HG03060 (cell line): Measurements from ENCODE around the gene RAB3C.
"Not testable (repeated sequence)": the region's sequence is repeated elsewhere in the genome, so short reads cannot be mapped to it uniquely, and the experiment has no call there.

Experiments
- ATAC-seq: cut with Tn5 transposase; IDR thresholded peaks from one replicate; pipeline ENCODE4 v1.9.1; 2021; ENCODE audit warnings: low read depth, moderate number of reproducible peaks; ENCODE audit not compliant: unreplicated experiment

RAB3C gene, protein sequence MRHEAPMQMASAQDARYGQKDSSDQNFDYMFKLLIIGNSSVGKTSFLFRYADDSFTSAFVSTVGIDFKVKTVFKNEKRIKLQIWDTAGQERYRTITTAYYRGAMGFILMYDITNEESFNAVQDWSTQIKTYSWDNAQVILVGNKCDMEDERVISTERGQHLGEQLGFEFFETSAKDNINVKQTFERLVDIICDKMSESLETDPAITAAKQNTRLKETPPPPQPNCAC

DNA sequence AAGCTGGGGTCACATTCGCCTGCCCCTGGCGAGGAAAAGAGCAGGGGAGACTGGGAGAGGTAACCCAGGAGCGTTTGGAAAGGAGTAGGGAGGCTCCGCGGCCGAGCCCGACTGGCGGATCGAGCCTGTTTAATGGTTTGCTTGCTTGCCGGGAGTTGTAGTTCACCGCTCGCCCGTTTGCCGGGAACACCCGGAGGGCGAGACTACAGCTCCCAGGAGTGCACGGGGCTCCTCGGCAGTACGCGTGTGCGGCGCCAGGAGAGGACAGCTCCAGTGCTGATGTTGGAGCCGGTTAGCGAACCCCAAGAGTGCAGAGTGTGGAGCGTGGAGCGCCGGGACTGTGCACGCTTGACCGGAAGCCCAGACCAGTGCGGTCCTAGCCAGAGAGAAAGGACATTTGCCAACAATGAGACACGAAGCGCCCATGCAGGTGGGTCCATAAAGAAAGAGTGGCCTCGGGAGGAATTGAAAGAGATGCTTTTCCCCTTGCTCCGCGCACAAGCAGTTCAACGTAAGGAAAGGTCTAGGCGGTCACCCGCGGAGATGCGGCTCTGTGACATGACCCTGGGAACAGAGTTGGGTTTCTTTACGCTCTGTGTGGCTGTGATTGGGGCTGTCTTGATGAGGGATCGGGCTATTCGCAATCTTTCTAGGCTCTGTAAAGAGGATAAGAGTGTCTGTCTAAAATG, at the start of gene RAB3C:
Gene RAB3C (plus strand): TSS at position 273 of the 689 bp plus-strand sequence. CDS start 134 bp downstream, at position 407.
- peak; percentile 99 for ATAC-seq

DNA sequence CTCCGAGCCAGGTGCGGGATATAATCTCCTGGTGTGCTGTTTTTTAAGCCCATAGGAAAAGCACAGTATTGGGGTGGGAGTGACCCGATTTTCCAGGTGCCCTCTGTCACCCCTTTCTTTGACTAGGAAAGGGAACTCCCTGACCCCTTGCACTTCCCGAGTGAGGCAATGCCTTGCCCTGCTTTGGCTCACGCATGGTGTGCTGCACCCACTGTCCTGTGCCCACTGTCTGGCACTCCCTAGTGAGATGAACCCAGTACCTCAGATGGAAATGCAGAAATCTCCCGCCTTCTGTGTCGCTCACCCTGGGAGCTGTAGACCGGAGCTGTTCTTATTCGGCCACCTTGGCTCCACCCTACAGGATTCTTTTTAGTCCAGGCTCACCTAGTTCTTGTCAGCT, 40.9 kb upstream of the RAB3C start:
- ATAC-seq, result not testable (repeated sequence)

DNA sequence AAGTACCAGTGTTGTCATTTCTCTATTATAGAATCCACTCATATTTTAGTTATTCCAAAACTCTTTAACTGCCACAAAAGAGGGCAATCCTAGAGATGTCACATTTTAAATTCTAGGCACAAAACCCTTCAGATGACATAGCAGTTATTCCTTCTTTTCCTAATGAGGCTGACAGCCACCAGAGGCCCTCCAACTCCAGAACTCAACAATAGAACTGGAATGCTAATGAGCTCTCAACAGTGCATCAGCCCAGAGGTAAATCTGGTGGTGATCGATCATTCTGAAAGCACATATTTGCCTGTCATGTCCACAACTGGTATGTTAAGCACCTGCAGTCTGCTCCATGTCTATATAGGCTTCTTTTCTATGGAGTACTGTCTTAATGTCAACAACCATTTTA, 40.2 kb upstream of the RAB3C start:
- no peak for ATAC-seq

DNA sequence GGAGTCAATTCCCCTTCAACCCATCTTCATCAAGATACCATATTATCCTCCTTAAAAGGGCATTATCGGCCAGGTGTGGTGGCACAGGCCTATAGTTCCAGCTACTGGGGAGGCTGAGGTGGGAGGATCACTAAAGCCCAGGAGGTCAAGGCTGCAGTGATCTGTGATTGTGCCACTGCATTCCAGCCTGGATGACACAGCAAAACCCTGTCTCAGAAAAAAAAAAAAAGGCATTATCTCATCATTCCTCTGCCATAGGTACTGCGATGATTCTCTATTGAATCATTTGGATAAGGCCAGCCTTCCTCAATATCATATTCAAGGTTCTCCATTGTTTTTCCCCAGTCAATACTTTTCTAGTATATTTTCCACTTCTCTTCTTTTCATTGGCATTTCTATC, 39.2 kb upstream of the RAB3C start:
- ATAC-seq, result no peak

DNA sequence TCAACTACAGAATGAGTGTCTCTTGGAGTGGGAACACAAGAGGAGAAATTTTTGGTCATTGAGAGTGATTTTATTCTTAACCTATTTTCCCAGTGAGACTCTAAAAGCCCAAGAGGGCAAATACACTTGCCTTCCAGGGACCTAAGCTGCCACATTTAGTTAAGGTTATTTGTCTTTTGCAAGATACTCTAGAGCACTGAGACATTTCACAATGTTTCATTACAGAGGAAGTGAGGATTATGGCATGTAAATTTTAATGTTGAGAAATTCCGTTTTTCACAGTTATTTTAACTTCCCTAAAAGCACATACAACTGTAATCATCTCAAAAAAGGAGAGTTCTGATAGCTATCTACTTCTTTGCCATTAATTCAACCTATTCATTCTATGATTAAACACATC, 38.7 kb upstream of the RAB3C start:
- no peak for ATAC-seq

DNA sequence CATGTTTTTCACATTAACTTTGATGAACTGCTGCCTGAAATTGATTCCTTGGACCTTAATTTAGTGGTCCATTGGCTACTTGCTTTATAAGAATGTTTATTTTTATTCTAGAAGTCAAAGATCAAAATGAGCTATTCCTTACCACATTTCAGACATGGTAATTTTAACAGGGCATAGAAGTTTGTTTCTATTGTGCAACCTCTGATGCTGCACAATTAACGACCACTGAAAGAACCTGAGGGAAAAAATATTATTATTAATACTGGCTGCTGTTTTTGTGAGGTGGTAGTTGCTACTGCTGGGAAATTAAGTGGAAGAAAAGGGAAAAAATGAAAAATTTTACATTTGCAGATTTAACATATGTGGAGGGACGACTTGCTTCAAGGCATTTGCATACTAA, 37.9 kb upstream of the RAB3C start:
- ATAC-seq, result no peak

DNA sequence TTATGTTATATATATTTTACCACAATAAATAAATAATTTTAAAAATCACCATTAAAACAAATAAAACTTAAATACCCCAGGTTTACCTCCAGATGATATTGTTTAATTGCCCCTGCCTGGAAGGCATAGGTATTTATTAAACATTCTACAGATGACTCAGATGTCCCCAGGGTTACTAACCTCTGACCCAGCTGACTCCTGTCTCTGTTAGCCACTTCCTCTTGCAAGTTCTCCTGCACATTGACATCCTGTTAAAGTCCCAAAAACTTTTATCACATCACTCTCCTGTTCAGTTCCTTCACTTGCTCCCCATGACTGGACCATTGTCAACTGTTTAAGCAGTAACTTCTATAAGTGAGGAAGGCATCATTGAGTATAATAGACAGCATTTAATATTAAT, 37.0 kb upstream of the RAB3C start:
- peak; percentile 95 for ATAC-seq

DNA sequence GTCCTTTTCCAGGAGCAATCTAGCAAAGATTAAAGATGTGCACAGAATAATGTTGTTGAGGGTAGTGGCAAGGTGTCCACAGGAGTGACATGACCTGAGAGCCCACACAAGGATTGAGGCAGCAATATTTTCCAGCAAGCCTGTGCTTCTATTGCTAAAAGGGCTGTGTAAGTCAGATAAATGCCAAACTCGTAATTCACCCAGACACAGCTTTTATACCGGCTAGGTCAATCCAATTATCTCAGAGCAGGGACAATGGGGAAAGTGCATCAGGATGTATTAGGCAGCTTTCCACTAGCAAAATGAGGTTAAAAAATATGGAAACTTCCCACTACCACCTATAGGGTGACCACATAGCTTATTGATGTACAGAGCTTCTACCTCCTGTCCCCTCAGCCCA, 34.8 kb upstream of the RAB3C start:
- no peak for ATAC-seq

DNA sequence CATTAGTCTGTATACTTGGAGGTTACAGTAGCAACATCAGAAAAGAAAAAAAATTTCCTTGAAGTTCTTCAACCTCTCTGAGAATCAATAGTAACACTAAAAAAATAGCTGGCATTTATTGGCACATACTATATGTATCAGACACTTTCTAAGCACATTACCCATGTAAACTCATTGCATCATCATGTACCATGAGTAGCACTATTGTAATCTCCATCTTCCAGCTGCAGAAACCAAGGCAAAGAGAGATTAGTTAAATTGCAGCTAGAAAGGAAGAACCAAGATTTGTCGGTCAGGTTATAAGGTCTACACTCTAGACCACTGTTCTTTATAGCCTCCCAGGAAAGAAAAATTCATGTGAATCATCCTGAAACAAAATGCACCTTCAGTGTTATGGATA, 31.4 kb upstream of the RAB3C start:
- ATAC-seq, result no peak

DNA sequence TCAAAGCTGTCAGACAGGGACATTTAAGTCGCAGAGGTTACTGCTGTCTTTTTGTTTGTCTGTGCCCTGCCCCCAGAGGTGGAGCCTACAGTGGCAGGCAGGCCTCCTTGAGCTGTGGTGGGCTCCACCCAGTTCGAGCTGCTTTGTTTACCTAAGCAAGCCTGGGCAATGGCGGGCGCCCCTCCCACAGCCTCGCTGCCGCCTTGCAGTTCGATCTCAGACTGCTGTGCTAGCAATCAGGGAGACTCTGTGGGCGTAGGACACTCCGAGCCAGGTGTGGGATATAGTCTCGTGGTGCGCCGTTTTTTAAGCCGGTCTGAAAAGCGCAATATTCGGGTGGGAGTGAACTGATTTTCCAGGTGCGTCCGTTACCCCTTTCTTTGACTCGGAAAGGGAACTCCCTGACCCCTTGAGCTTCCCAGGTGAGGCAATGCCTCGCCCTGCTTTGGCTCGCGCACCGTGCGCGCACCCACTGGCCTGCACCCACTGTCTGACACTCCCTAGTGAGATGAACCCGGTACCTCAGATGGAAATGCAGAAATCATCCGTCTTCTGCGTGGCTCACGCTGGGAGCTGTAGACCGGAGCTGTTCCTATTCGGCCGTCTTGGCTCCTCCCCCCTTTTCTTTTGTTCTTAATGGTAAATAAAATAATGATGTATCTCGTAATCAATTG, 25.1 kb upstream of the RAB3C start:
- not testable (repeated sequence) for ATAC-seq

DNA sequence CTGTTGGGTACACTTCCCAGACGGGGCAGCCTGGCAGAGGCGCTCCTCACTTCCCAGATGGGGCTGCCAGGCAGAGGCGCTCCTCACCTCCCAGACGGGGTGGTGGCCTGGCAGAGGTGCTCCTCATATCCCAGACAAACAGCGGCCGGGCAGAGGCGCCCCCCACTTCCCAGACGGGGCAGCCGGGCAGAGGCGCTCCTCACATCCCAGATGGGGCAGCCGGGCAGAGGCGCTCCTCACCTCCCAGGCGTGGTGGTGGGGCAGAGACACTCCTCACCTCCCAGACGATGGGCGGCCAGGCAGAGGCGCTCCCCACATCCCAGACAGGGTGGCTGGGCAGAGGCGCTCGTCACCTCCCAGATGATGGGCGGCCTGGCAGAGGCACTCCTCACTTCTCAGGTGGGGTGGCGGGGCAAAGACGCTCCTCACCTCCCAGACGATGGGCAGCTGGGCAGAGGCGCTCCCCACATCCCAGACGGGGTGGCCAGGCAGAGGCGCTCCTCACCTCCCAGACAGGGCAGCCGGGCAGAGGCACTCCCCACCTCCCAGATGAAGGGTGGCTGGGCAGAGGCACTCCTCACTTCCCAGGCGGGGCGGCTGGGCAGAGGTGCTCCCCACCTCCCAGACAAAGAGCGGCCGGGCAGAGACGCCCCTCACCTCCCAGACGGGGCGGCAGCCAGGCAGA, 19.7 kb upstream of the RAB3C start:
- not testable (repeated sequence) for ATAC-seq

DNA sequence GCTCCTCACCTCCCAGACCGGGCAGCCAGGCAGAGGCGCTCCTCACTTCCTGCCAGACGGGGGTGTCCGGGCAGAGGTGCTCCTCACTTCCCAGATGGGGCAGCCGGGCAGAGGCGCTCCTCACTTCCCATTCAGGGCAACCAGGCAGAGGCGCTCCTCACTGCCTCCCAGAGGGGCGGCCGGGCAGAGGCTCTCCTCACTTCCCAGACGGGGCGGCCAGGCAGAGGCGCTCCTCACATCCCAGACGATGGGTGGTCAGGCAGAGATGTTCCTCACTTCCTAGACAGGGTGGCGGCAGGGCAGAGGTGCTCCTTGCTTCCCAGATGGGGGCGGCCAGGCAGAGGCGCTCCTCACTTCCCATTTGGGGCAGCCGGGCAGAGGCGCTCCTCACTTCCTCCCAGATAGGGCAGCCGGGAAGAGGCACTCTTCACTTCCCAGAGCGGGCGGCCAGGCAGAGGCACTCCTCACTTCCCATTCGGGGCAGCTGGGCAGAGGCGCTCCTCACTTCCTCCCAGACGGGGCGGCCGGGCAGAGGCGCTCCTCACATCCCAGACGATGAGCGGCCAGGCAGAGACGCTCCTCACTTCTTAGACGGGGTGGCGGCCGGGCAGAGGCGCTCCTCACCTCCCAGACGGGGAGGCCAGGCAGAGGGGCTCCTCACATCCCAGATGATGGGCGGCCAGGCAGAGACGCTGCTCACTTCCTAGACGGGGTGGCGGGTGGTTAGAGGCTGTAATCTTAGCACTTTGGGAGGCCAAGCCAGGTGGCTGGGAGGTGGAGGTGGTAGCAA, 18.6 kb upstream of the RAB3C start:
- ATAC-seq, result not testable (repeated sequence)

DNA sequence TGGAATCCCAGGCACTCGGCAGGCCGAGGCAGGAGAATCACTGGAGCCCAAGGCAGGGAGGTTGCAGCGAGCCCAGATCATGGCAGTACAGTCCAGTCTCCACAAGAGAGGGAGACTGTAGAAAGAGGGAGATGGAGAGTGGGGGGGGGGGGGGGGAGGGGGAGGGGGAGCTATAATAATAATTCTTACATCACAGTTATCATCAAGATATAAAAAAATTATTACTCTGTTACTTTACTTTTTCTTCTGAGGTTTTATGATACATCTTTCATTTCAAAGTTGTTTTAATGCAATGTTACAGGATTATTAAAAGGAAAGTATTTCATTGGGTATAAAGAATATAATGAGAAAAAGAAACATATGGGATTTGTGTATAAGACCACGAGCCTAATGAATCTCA, 17.8 kb upstream of the RAB3C start:
- ATAC-seq, result no peak

DNA sequence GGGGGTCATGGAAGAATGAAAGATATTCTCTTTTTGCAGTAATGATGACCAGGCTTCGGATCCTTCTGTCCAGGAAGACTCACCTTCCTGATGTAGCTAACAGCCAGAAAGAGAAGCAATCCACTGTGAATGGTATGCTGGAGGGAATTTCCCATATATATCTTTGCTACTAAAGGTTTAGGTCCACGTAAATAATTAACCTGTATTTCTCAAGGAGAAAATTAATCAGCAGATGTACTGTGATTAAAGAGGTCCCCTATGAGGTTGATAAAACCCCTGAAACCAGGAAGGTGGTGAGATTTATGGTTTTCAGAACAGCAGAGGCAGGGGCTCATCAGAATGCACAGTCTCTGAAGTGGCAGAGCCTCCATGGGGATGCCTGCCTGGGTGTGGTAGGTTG, 11.4 kb upstream of the RAB3C start:
- ATAC-seq, result no peak

DNA sequence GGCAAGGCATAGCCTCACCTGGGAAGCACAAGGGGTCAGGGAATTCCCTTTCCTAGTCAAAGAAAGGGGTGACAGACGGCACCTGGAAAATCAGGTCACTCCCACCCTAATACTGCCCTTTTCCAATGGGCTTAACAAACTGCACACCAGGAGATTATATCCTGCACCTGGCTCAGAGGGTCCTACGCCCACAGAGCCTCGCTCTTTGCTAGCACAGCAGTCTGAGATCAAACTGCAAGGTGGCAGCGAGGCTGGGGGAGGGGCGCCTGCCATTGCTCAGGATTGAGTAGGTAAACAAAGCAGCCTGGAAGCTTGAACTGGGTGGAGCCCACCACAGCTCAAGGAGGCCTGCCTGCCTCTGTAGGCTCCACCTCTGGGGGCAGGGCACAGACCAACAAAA, 9.9 kb upstream of the RAB3C start:
- ATAC-seq, result not testable (repeated sequence)

DNA sequence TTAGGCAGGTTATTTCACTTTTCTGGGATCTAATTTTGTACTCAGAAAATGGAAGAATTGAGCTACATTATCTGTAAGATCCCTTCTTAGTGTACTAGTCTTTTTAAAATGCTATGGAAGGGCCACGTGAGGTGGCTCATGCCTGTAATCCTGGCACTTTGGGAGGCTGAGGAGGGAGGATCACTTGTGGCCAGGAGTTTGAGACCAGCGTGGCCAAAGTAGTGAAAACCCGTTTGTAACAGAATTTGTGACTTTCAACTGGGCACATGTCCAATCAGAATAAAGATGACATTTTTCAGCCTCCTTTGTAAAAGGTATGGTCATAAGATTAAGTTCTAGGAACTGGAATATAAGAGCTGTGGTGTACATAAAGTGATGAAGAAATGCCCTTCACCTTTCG, 3.1 kb upstream of the RAB3C start:
- no peak for ATAC-seq

DNA sequence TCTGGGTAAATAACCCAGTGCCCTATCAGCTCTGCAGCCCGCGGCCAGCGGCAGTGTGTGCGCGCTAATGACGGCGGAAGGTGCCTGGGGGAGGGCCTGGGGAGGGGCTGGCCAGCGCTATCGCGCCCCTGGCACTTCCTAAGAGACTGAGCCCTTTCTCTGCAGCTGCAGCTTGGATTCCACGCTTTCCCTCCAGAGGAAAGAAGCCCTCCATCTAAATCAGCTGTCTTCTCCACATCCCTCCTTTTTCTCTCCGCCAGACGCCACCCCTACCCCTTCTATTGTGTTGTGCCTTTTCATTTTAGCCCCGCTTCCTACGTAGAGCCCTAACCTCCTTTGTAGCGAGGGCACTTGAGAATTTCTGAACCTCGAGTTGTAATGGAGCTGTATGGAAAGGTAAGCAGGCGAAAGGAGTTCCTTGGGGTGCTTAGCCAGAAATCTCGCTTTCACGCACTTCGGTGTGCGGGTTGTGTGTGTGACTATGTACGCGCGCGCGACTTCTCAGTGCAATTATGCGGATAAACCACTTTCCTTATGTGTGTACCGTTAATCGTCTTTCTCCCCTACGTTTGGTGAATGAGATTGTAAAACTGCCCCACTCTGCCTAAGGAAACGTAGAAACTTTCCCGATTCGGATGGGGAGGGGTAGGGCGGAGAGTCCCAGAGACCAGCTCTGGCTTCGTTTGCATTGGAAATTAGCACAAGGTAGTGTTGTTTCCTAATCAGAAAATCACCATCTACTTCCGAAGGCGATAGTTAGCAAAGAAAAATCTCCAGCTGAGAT, 664 bp upstream of the RAB3C start:
- peak; percentile 19 for ATAC-seq

DNA sequence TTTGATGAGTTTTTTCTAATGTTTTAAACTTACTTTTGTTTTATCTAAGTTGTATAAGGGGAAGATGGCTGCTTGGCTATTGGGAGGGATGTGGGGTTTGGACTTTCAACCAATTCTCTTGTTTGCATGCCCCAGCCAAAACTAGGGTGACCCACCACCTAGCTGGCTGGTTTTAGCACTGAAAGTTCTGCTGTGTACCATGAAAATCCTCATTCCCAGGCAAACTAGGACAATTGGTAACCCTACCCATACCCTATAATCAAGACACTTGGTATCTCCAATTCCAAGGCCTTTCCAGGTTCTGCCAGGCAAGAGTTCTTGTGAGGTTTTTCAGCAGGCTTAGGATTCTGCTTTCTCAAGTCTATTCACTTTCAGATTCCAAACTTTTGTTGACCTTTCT, 13.1 kb downstream of the RAB3C start:
- no peak for ATAC-seq

DNA sequence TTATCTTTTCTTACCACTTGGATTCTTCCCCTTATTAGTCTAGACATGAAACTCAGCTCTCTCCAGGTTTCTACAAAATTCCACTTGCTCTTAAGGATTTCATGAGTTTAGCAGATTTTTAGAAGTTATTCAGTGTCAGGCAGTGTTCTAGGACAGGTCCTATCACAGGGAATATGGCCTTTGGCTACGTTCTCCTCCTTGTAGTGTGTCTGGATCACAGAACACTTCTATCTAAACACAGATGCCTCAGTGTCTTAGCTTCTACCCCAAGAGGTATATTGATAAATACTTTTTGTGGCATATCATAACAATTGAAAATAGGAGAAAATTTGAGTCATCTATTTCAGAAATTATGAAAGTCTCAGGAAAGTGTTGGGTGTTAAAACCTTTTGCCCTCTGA, 15.6 kb downstream of the RAB3C start:
- no peak for ATAC-seq

DNA sequence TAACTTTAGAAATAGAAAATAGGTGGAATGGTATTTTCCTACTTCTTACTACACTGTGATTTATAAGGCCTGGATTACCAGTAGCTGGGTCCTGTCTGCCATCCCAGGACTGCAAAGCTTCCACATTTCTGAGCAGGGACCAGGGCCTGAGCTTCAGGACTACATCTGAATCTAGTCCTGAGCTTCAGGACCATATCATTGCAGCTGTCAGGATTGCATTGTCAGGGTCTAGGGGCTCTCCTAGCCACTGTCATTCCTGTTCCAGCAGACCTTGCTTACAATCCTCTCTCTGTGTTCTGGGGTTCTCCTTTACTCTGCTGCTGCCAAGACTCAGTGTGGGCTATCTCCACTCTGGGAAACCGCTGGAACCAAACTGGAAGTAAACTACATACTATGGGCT, 16.3 kb downstream of the RAB3C start:
- ATAC-seq, result no peak
